ENCODE data around the gene RBM33. TPM values are rescaled to one million over a fixed set of nuclear protein-coding genes. Genes with fewer than 3 reads are reported as not detected.
A peak's percentile ranks its signal among the peaks of the same experiment; 100 is the strongest.

The RBM33 gene
- total and polyA plus RNA-seq, 8 donors = 7.5 to 182 (median 60.5) TPM

- Histone ChIP-seq H3K27me3 (no peaks in the 10 kb centered on the region), H3K4me1 (peaks cover 12 to 36% (median 24%) of the 10 kb centered on the region in 4 donors), H3K4me3 (no peak overlapping the region), H3K9me3 (no peaks in the 10 kb centered on the region), H3K36me3 (peaks cover 55 to 80% (median 68%) of the 10 kb centered on the region in 4 donors), H3K27ac (no peak overlapping the region)
- intact Hi-C loops (cut with DNase I; ENCODE audit: low total_unique reads) = loop anchor here (10.0 kb wide), 1 partner anchor 161 kb away; no protein-coding TSS in a partner anchor
- TF ChIP-seq, protein P1, sequence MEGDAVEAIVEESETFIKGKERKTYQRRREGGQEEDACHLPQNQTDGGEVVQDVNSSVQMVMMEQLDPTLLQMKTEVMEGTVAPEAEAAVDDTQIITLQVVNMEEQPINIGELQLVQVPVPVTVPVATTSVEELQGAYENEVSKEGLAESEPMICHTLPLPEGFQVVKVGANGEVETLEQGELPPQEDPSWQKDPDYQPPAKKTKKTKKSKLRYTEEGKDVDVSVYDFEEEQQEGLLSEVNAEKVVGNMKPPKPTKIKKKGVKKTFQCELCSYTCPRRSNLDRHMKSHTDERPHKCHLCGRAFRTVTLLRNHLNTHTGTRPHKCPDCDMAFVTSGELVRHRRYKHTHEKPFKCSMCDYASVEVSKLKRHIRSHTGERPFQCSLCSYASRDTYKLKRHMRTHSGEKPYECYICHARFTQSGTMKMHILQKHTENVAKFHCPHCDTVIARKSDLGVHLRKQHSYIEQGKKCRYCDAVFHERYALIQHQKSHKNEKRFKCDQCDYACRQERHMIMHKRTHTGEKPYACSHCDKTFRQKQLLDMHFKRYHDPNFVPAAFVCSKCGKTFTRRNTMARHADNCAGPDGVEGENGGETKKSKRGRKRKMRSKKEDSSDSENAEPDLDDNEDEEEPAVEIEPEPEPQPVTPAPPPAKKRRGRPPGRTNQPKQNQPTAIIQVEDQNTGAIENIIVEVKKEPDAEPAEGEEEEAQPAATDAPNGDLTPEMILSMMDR (IDR thresholded peaks at IDR 0.05) = no peak
- TF ChIP-seq POLR2AphosphoS5 (IDR thresholded peaks at IDR 0.05) = no peak
- no peak for TF ChIP-seq POLR2A (IDR thresholded peaks at IDR 0.05)
- no peak for TF ChIP-seq EP300 (IDR thresholded peaks at IDR 0.05)
- WGBS, 5 donors = 84 to 95% (median 89%) methylated on average over 8 of the region's 8 CpGs
- DNase-seq = no peak
Measured at GRCh38 chr7:155765458-155765857, 121.0 kb downstream of the RBM33 start.

DNA sequence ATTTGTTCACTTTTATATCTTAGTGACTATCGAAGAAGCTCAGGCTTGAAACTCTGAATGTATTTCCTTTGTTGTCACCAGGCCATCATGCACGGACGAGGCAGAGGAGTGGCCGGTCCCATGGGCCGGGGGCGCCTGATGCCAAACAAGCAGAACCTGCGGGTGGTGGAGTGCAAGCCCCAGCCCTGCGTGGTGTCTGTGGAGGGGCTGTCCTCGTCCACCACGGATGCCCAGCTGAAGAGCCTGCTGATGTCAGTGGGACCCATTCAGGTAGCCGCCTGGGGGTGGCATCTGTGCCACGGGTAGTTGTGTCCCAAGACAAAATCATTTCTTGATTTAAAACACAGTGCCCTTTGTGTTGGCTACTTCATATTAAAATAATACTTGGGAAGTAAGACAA, 121.9 kb downstream of the RBM33 start:
- WGBS, 5 donors = 87 to 92% (median 89%) methylated on average over 12 of the region's 12 CpGs
- TF ChIP-seq POLR2AphosphoS5 (IDR thresholded peaks at IDR 0.05) (no peak), EP300 (IDR thresholded peaks at IDR 0.05) (no peak), POLR2A (IDR thresholded peaks at IDR 0.05) (no peak)
- TF ChIP-seq, protein P1 (IDR thresholded peaks at IDR 0.05) = no peak
- peaks cover 12 to 33% (median 21%) of the 10 kb centered on the region in 4 donors for H3K4me1 ChIP-seq
- no peak overlapping the region for H3K4me3 ChIP-seq
- H3K27me3 ChIP-seq = no peaks in the 10 kb centered on the region
- intact Hi-C loops (cut with DNase I; ENCODE audit: low total_unique reads) = loop anchor here (10.0 kb wide), 1 partner anchor 162 kb away; no protein-coding TSS in a partner anchor
- DNase-seq = no peak
- H3K27ac ChIP-seq = no peak overlapping the region
- H3K36me3 ChIP-seq = peaks cover 55 to 84% (median 77%) of the 10 kb centered on the region in 4 donors
- H3K9me3 ChIP-seq = no peaks in the 10 kb centered on the region

DNA sequence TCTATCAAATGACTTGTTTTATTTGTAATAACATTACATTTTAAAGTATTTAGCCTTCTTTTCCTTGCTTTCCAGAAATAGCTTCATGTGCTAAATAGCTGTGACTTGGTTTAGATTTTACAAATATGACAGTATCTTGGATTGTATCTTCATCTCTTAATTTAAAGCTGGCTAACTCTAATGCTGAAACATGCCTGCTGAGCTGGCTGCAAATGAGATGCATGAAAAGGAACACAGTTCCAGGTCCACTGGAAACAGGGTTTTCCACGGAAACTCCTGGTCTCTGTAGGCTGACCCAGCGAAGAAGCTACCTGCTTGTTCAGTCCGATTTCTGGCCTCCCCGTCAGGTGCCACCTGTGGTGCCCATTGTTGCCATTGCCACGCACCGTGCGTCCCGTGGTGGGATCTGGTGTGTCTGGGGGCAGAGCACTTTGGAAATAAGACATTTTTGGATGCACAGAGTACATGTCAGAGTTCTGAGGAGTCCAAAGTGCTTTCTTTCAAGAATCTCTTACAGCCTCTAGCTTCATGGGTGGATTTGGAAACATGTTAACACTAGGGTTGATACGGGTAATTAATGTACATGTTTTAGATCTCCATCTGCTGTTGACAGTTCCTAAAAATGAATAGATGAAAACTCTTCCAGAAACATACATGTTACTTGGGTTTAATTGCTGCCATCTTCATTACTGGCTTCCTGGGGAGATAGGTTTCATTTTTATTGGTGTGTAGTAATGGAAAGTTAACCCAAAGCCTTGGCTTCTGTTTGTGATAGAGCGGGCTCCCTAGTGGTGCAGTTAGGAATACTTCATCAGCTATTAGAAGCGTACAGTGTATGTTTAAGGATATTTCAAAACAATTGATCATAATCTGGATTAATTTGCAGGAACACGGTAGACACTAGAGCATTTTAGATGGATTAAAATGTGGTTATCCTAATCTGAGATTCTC, 122.8 kb downstream of the RBM33 start:
- no peak for DNase-seq
- peaks cover 10 to 28% (median 16%) of the 10 kb centered on the region in 4 donors for H3K4me1 ChIP-seq
- H3K4me3 ChIP-seq = no peak overlapping the region
- H3K9me3 ChIP-seq = no peaks in the 10 kb centered on the region
- no peak overlapping the region for H3K27ac ChIP-seq
- intact Hi-C loops (cut with DNase I; ENCODE audit: low total_unique reads) = loop anchor here (10.0 kb wide), 1 partner anchor 162 kb away; no protein-coding TSS in a partner anchor
- H3K36me3 ChIP-seq = peaks cover 55 to 93% (median 85%) of the 10 kb centered on the region in 4 donors
- 84 to 89% (median 86%) methylated on average over 10 to 12 of the region's 12 CpGs for WGBS, 5 donors
- TF ChIP-seq POLR2A (IDR thresholded peaks at IDR 0.05) (no peak), EP300 (IDR thresholded peaks at IDR 0.05) (no peak), POLR2AphosphoS5 (IDR thresholded peaks at IDR 0.05) (no peak)
- TF ChIP-seq, protein P1 (IDR thresholded peaks at IDR 0.05) = no peak
- H3K27me3 ChIP-seq = no peaks in the 10 kb centered on the region

- no peak overlapping the region for H3K4me3 ChIP-seq
- intact Hi-C loops (cut with DNase I; ENCODE audit: low total_unique reads) = loop anchor here (10.0 kb wide), 1 partner anchor 165 kb away; no protein-coding TSS in a partner anchor
- peak in 1 of 3 donors; percentile 18 for TF ChIP-seq POLR2AphosphoS5 (IDR thresholded peaks at IDR 0.05)
- TF ChIP-seq POLR2A (IDR thresholded peaks at IDR 0.05) = no peak
- H3K9me3 ChIP-seq = no peaks in the 10 kb centered on the region
- 72 to 89% (median 86%) methylated on average over 6 of the region's 6 CpGs for WGBS, 5 donors
- H3K27ac ChIP-seq = peak overlapping the region in 1 of 5 donors; percentile 64
- H3K36me3 ChIP-seq = peaks cover 45 to 100% (median 97%) of the 10 kb centered on the region in 4 donors
- H3K27me3 ChIP-seq = no peaks in the 10 kb centered on the region
- DNase-seq = no peak
- H3K4me1 ChIP-seq = peaks cover under 1 to 10% (median under 1%) of the 10 kb centered on the region in 4 donors
Measured at GRCh38 chr7:155769701-155770100, 125.2 kb downstream of the RBM33 start.
